Mammary epithelial cell (primary cell): ENCODE measurements around the gene ETV3L.

Source experiments
- CTCF ChIP-seq, 2 donors: IDR thresholded peaks in 1 of 2; conservative IDR thresholded peaks in 1 of 2; 2 replicates each; pipeline ENCODE4 v1.5.1; 2011 to 2012; ENCODE audit warnings: inconsistent platforms in 2 of 2, low read length in 2 of 2, mild to moderate bottlenecking in 2 of 2, control low read depth in 1 of 2, low read depth in 1 of 2; ENCODE audit not compliant: insufficient read depth in 1 of 2; ENCODE audit errors: extremely low read depth in 1 of 2
- EZH2 ChIP-seq: IDR thresholded peaks from 2 replicates; pipeline ENCODE4 v1.6.1; 2012; ENCODE audit warnings: low read length, inconsistent platforms, borderline replicate concordance

DNA sequence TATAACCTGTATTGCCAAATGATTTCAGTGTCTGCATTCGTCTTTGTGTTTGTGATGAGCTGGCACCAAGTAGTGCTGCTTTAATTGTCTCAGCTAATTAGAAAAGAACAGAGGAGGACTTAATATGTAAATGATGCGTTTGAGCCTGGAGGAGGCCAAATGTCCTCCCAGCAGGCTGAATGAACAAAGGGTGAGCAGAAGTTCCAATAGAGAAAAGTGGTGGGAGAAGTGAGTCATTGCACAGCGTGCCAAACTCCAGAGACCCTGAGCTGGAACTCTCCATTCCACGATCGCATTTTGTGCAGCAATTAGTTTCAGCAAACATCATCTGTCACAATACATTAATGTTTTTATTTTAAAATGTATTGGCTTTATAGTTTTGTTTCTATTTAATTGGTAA, 17.9 kb downstream of the ETV3L start:
- TF ChIP-seq CTCF (conservative IDR thresholded peaks at IDR 0.05 in 1 of 2, IDR thresholded peaks at IDR 0.05 in 1 of 2; ENCODE audit: extremely low read depth in 1 of 2, insufficient read depth in 1 of 2, low read depth in 1 of 2, low read length in 2 of 2) (no peak), EZH2 (no peak)
